Activated CD8-positive, alpha-beta T cell treated with anti-CD3 and anti-CD28 coated beads for 36 hours (primary cell): ENCODE results near the gene RABEP2. TPM values are rescaled to one million over a fixed set of nuclear protein-coding genes. Genes with fewer than 3 reads are reported as not detected.

Experiments
- ATAC-seq: fragments of 200-7000 bp; cut with Tn5 transposase; one replicate; pipeline ENCODE4 v1.10.0; 2021; ENCODE audit warnings: mild to moderate bottlenecking, moderate library complexity
- CTCF ChIA-PET: fragments of 350-600 bp; sonication (Branson Sonifier 250); formaldehyde crosslinking; loops from one replicate; lab custom pipeline; 2021; ENCODE audit warnings: antibody characterized with exemption; lab: Charles Lee
- POLR2A ChIA-PET: fragments of 350-600 bp; sonication (Branson Sonifier 250); formaldehyde crosslinking; loops from one replicate; lab custom pipeline; 2021; ENCODE audit warnings: antibody characterized with exemption; lab: Charles Lee
- DNase-seq: peaks from one replicate; pipeline ENCODE4 v3.0.0-alpha.2; 2020
- H3K27ac Mint-ChIP-seq: one replicate; pipeline ENCODE4 v1.8.0; 2021; ENCODE audit warnings: mild to moderate bottlenecking, mixed read lengths
- H3K27me3 Mint-ChIP-seq: one replicate; pipeline ENCODE4 v1.8.0; 2021; ENCODE audit warnings: mixed read lengths
- H3K36me3 Mint-ChIP-seq: one replicate; pipeline ENCODE4 v1.8.0; 2021; ENCODE audit warnings: low read depth, mixed read lengths
- H3K4me1 Mint-ChIP-seq: one replicate; pipeline ENCODE4 v1.8.0; 2021; ENCODE audit warnings: low read depth, mixed read lengths
- H3K4me3 Mint-ChIP-seq: one replicate; pipeline ENCODE4 v1.8.0; 2021; ENCODE audit warnings: mild to moderate bottlenecking, moderate library complexity, mixed read lengths
- H3K9me3 Mint-ChIP-seq: one replicate; pipeline ENCODE4 v1.8.0; 2021; ENCODE audit warnings: mixed read lengths
- CTCF ChIP-seq: fragments of 200-600 bp; IDR thresholded peaks from one replicate; pipeline ENCODE4 v1.8.0; 2022; ENCODE audit warnings: antibody characterized with exemption, mild to moderate bottlenecking
- intact Hi-C: fragments of 100-400 bp; cut with micrococcal nuclease; formaldehyde crosslinking; loops from one replicate; pipeline ENCODE4 v1.10.0; 2022
- total RNA-seq, 2 experiments: library from RNA; stranded (reverse); gene quantifications; one replicate each; pipeline ENCODE4 v1.2.3, GENCODE V29; 2021

Gene RABEP2
- total RNA-seq, 2 experiments from 2014 or later, result 13.1 to 14.0 TPM

- ChIA-PET POLR2A (interaction anchor here (0.7 to 7.4 kb wide), 10 partner anchors 8 to 151 kb away, joined by 3 to 86 read pairs (median 4); partner anchors contain the start of genes ATP2A1, ATXN2L and TUFM), CTCF (interaction anchor here (0.7 to 5.3 kb wide), 7 partner anchors 8 to 80 kb away, joined by 3 to 39 read pairs (median 5); partner anchors contain the start of gene TUFM)
- TF ChIP-seq CTCF, result no peak
- H3K27me3 Mint-ChIP-seq, result no peaks in the 10 kb centered on the region
- H3K36me3 Mint-ChIP-seq, result peaks cover 12% of the 10 kb centered on the region
- no peaks in the 10 kb centered on the region for H3K9me3 Mint-ChIP-seq
- H3K4me3 Mint-ChIP-seq, result peak overlapping the region; percentile 98
- no peak for ATAC-seq
- peaks cover 24% of the 10 kb centered on the region for H3K4me1 Mint-ChIP-seq
- intact Hi-C loops, result no loop called here
- DNase-seq, result no peak
- H3K27ac Mint-ChIP-seq, result peak overlapping the region; percentile 99
These were observed 59.9 kb downstream of the RABEP2 start for GRCh38 chr16:28865001-28865688.

GRCh38 chr16:28863929-28864793 is 60.9 kb downstream of the RABEP2 start:
- H3K27me3 Mint-ChIP-seq, result no peaks in the 10 kb centered on the region
- DNase-seq (no peak), ATAC-seq (no peak)
- intact Hi-C loops, result no loop called here
- ChIA-PET POLR2A (interaction anchor here (0.7 to 7.4 kb wide), 14 partner anchors 8 to 152 kb away, joined by 3 to 86 read pairs (median 6); partner anchors contain the start of genes ATP2A1, ATXN2L, NFATC2IP and TUFM), CTCF (interaction anchor here (0.8 to 5.3 kb wide), 6 partner anchors 9 to 81 kb away, joined by 3 to 39 read pairs (median 6); partner anchors contain the start of gene TUFM)
- H3K4me3 Mint-ChIP-seq, result peak overlapping the region; percentile 98
- peaks cover 8% of the 10 kb centered on the region for H3K36me3 Mint-ChIP-seq
- TF ChIP-seq CTCF, result no peak
- no peaks in the 10 kb centered on the region for H3K9me3 Mint-ChIP-seq
- H3K4me1 Mint-ChIP-seq, result peaks cover 24% of the 10 kb centered on the region
- H3K27ac Mint-ChIP-seq, result peak overlapping the region; percentile 99

- peaks cover 9% of the 10 kb centered on the region for H3K4me1 Mint-ChIP-seq
These were observed 65.7 kb downstream of the RABEP2 start for GRCh38 chr16:28859326-28859725.

GRCh38 chr16:28858421-28858820 is 66.6 kb downstream of the RABEP2 start:
- Mint-ChIP-seq H3K4me3 (no peak overlapping the region), H3K27ac (no peak overlapping the region), H3K36me3 (peaks cover 9% of the 10 kb centered on the region), H3K27me3 (no peaks in the 10 kb centered on the region), H3K4me1 (peaks cover 8% of the 10 kb centered on the region), H3K9me3 (no peaks in the 10 kb centered on the region)
- DNase-seq (no peak), ATAC-seq (no peak)
- TF ChIP-seq CTCF, result no peak
- intact Hi-C loops, result no loop called here
- ChIA-PET POLR2A (interaction anchor here (1.4 to 2.5 kb wide), 4 partner anchors 12 to 35 kb away, joined by 5 to 13 read pairs (median 5); partner anchors contain the start of gene TUFM), CTCF (no interaction called here)

More at GRCh38 chr16:28859326-28859725, 65.7 kb downstream of the RABEP2 start:
- intact Hi-C loops, result no loop called here
- ChIA-PET POLR2A (interaction anchor here (1.5 to 2.5 kb wide), 2 partner anchors 13 to 21 kb away, joined by 5 to 13 read pairs; partner anchors contain the start of gene TUFM), CTCF (interaction anchor here (1.2 kb wide), 1 partner anchor 12 kb away, joined by 5 read pairs; no protein-coding TSS in a partner anchor)
- H3K27me3 Mint-ChIP-seq, result no peaks in the 10 kb centered on the region
- H3K27ac Mint-ChIP-seq, result peak overlapping the region; percentile 5
- no peak for ATAC-seq
- peaks cover 9% of the 10 kb centered on the region for H3K36me3 Mint-ChIP-seq
- no peak for TF ChIP-seq CTCF
- no peak for DNase-seq
- H3K9me3 Mint-ChIP-seq, result no peaks in the 10 kb centered on the region
- H3K4me3 Mint-ChIP-seq, result no peak overlapping the region

Other genes with a start within 250 kb of the RABEP2 start
- 100 to 1,000 TPM; 837 to 851 TPM for gene EIF3C, start 213.8 kb downstream of the RABEP2 start, total RNA-seq
- 1 to 10 TPM; 3.8 TPM for gene NPIPB9, start 173.5 kb downstream of the RABEP2 start, total RNA-seq
- gene ATXN2L, start 102.2 kb downstream of the RABEP2 start, total RNA-seq, result 100 to 1,000 TPM; 322 to 333 TPM
- gene TUFM, start 78.9 kb downstream of the RABEP2 start, total RNA-seq, result 100 to 1,000 TPM; 309 to 323 TPM
- gene SH2B1, start 61.4 kb downstream of the RABEP2 start, total RNA-seq, result 10 to 100 TPM; 31.2 to 31.5 TPM
- 1 to 10 TPM; 2.1 to 2.5 TPM for gene ATP2A1, start 46.8 kb downstream of the RABEP2 start, total RNA-seq
- gene CD19, start 6.7 kb upstream of the RABEP2 start, total RNA-seq, result 1 to 10 TPM; 1.1 to 1.3 TPM
- 10 to 100 TPM; 63.8 to 71.8 TPM for gene NFATC2IP, start 25.7 kb upstream of the RABEP2 start, total RNA-seq
- gene SPNS1, start 49.5 kb upstream of the RABEP2 start, total RNA-seq, result 10 to 100 TPM; 14.6 to 18.2 TPM
- 100 to 1,000 TPM; 193 to 206 TPM for gene LAT, start 59.8 kb upstream of the RABEP2 start, total RNA-seq